GM12878 (cell line): ENCODE results near the gene CMSS1. TPM values are rescaled to one million over a fixed set of nuclear protein-coding genes. Genes with fewer than 3 reads are reported as not detected.
A peak's percentile ranks its signal among the peaks of the same experiment; 100 is the strongest.

Experiments
- ATF7 ChIP-seq: fragments of 450-650 bp; IDR thresholded peaks from 2 replicates; pipeline ENCODE4 v1.6.1; 2016; ENCODE audit warnings: low read depth, mild to moderate bottlenecking
- BHLHE40 ChIP-seq, 2 experiments: fragments of 450-650 bp in 1 of 2; IDR thresholded peaks; 2 replicates each; pipeline ENCODE4 v1.6.1; 2011 to 2017; ENCODE audit warnings: low read depth in 2 of 2, borderline replicate concordance in 1 of 2, improper control_type of control experiment in 1 of 2, low read length in 1 of 2, mild to moderate bottlenecking in 1 of 2
- DPF2 ChIP-seq: fragments of 450-650 bp; IDR thresholded peaks from 2 replicates; pipeline ENCODE4 v1.6.1; 2017; ENCODE audit warnings: mild to moderate bottlenecking
- EED ChIP-seq: sonication (generic); IDR thresholded peaks from 2 replicates; pipeline ENCODE4 v1.6.1; 2016; ENCODE audit warnings: antibody characterized with exemption, low read depth
- ETV6 ChIP-seq, 2 experiments: fragments of 450-650 bp in 1 of 2; IDR thresholded peaks in 1 of 2; conservative IDR thresholded peaks in 1 of 2; 2 replicates each; pipeline ENCODE4 v1.6.1; 2014; ENCODE audit warnings: antibody characterized with exemption in 1 of 2, borderline replicate concordance in 1 of 2, low read depth in 1 of 2, mild to moderate bottlenecking in 1 of 2, moderate library complexity in 1 of 2
- KAT2A ChIP-seq: conservative IDR thresholded peaks from 2 replicates; pipeline ENCODE4 v1.6.1; 2011; ENCODE audit warnings: low read depth, low read length; ENCODE audit not compliant: control insufficient read depth
- KDM1A ChIP-seq: fragments of 200-600 bp; sonication (generic); IDR thresholded peaks from 2 replicates; pipeline ENCODE4 v1.6.1; 2016; ENCODE audit warnings: borderline replicate concordance
- MTA2 ChIP-seq: fragments of 450-650 bp; IDR thresholded peaks from 2 replicates; pipeline ENCODE4 v1.6.1; 2016; ENCODE audit warnings: low read depth, mild to moderate bottlenecking, moderate library complexity
- MXI1 ChIP-seq: fragments of 150-350 bp; IDR thresholded peaks from 2 replicates; pipeline ENCODE4 v1.6.1; 2011; ENCODE audit warnings: low read depth, mild to moderate bottlenecking, inconsistent platforms, low read length, improper control_type of control experiment
- NBN ChIP-seq: fragments of 450-650 bp; IDR thresholded peaks from 2 replicates; pipeline ENCODE4 v1.6.1; 2016
- NFXL1 ChIP-seq: fragments of 450-650 bp; IDR thresholded peaks from 2 replicates; pipeline ENCODE4 v1.6.1; 2017; ENCODE audit warnings: antibody characterized with exemption, mild to moderate bottlenecking, borderline replicate concordance
- NRF1 ChIP-seq: conservative IDR thresholded peaks from 2 replicates; pipeline ENCODE4 v1.6.1; 2011; ENCODE audit warnings: mild to moderate bottlenecking, low read depth, low read length, improper control_type of control experiment
- PML ChIP-seq: IDR thresholded peaks from 2 replicates; pipeline ENCODE4 v1.6.1; 2012; ENCODE audit warnings: low read length, inconsistent platforms
- RUNX3 ChIP-seq: IDR thresholded peaks from 2 replicates; pipeline ENCODE4 v1.6.1; 2012; ENCODE audit warnings: low read length, inconsistent platforms
- SP1 ChIP-seq: IDR thresholded peaks from one replicate; pipeline ENCODE4 v1.6.1; 2011; ENCODE audit warnings: low read depth, low read length
- SUPT20H ChIP-seq: IDR thresholded peaks from 2 replicates; pipeline ENCODE4 v1.6.1; 2011; ENCODE audit warnings: low read depth, mild to moderate bottlenecking, low read length, moderate library complexity, borderline replicate concordance; ENCODE audit not compliant: control insufficient read depth
- TBL1XR1 ChIP-seq: IDR thresholded peaks from 2 replicates; pipeline ENCODE4 v1.6.1; 2012; ENCODE audit warnings: low read depth, low read length, improper control_type of control experiment
- TCF12 ChIP-seq: IDR thresholded peaks from 2 replicates; pipeline ENCODE4 v1.6.1; 2011; ENCODE audit warnings: low read depth, mild to moderate bottlenecking, low read length
- ZNF24 ChIP-seq: fragments of 450-650 bp; IDR thresholded peaks from 2 replicates; pipeline ENCODE4 v1.6.1; 2017; ENCODE audit warnings: antibody characterized with exemption, mild to moderate bottlenecking
- ZNF384 ChIP-seq: IDR thresholded peaks from 2 replicates; pipeline ENCODE4 v1.6.1; 2012; ENCODE audit warnings: low read depth, mild to moderate bottlenecking, low read length, improper control_type of control experiment, borderline replicate concordance
- ZNF622 ChIP-seq: fragments of 450-650 bp; IDR thresholded peaks from 2 replicates; pipeline ENCODE4 v1.6.1; 2017; ENCODE audit warnings: mild to moderate bottlenecking, inconsistent platforms
- polyA plus RNA-seq, 11 experiments: library from polyadenylated mRNA; depleted of rRNA in 4 of 11; unstranded in 6 of 11; stranded (reverse) in 5 of 11; fragments of >200 nt; fragmentation: Nextera tagmentation in 4 of 11; fragmentation: Illumina TruSeq in 1 of 11; extraction: Ambion mirVana in 4 of 11; extraction: Trizol in 1 of 11; gene quantifications; 1 replicate in 1 of 11; 2 replicates in 10 of 11; pipeline versions ENCODE4 v1.2.1 to v1.2.3, GENCODE V29; 2011 to 2016; ENCODE audit warnings: inconsistent platforms in 2 of 11, missing spikeins in 2 of 11, low read depth in 1 of 11
- total RNA-seq, 4 experiments: library from RNA; depleted of rRNA in 3 of 4; stranded (reverse); fragments of >200 nt in 3 of 4; fragmentation: Illumina TruSeq in 1 of 4; extraction: Trizol in 1 of 4; gene quantifications; 2 replicates each; pipeline versions ENCODE4 v1.2.1 to v1.2.3, GENCODE V29; 2013 to 2021
- TF ChIP-seq, protein P1 (sequence below): fragments of 450-650 bp; IDR thresholded peaks from 2 replicates; pipeline ENCODE4 v1.6.1; 2014; ENCODE audit warnings: mild to moderate bottlenecking
- TF ChIP-seq, protein P2 (sequence below): fragments of 150-350 bp; IDR thresholded peaks from 2 replicates; pipeline ENCODE4 v1.6.1; 2014; ENCODE audit warnings: mild to moderate bottlenecking, low read depth, low read length
- TF ChIP-seq, protein P3 (sequence below): fragments of 450-650 bp; formaldehyde crosslinking; IDR thresholded peaks from 2 replicates; pipeline ENCODE4 v1.4.0; 2022; ENCODE audit warnings: mild to moderate bottlenecking, moderate library complexity
- TF ChIP-seq, protein P4 (sequence below): fragments of 450-650 bp; IDR thresholded peaks from 2 replicates; pipeline ENCODE4 v1.6.1; 2017; ENCODE audit warnings: low read depth, mild to moderate bottlenecking, moderate library complexity

Gene CMSS1
- total and polyA plus RNA-seq, 10 of the 15 experiments (the other 5 are each of a cell fraction or from before 2014, with no cell fraction given) = 31.0 to 118 (median 70.1) TPM

DNA sequence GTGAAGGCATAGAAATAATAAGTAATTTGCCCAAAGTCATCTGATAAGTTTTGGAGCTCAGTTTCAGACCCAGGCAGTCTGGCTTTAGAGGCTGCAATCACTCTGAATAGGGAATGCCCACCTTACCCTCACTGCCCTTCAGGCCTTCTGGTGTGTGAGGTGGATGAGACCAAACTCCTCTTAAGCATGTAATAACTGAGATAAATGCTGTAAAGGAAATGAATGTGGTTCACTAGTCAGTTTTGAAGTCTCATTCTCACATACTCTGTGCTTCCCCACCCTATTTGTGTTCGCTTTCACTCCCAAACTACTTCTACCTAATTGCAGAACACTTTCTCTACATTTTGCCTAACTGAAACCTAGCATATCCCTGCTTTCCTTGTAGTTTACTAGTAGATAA lies 152.5 kb downstream of the CMSS1 start (continued):
- TF ChIP-seq ZNF622 = no peak
- TF ChIP-seq SP1 = no peak
- TF ChIP-seq BHLHE40 (IDR thresholded peaks at IDR 0.05; ENCODE audit: borderline replicate concordance in 1 of 2, low read depth in 2 of 2, low read length in 1 of 2) = no peak
- TF ChIP-seq NBN = no peak
- TF ChIP-seq, protein P1, sequence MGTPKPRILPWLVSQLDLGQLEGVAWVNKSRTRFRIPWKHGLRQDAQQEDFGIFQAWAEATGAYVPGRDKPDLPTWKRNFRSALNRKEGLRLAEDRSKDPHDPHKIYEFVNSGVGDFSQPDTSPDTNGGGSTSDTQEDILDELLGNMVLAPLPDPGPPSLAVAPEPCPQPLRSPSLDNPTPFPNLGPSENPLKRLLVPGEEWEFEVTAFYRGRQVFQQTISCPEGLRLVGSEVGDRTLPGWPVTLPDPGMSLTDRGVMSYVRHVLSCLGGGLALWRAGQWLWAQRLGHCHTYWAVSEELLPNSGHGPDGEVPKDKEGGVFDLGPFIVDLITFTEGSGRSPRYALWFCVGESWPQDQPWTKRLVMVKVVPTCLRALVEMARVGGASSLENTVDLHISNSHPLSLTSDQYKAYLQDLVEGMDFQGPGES = no peak
- peak; percentile 72; the same call in 1 of the 2 replicates for TF ChIP-seq EED
- TF ChIP-seq, protein P2, sequence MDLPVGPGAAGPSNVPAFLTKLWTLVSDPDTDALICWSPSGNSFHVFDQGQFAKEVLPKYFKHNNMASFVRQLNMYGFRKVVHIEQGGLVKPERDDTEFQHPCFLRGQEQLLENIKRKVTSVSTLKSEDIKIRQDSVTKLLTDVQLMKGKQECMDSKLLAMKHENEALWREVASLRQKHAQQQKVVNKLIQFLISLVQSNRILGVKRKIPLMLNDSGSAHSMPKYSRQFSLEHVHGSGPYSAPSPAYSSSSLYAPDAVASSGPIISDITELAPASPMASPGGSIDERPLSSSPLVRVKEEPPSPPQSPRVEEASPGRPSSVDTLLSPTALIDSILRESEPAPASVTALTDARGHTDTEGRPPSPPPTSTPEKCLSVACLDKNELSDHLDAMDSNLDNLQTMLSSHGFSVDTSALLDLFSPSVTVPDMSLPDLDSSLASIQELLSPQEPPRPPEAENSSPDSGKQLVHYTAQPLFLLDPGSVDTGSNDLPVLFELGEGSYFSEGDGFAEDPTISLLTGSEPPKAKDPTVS = no peak
- TF ChIP-seq DPF2 = no peak
- no peak for TF ChIP-seq PML
- TF ChIP-seq, protein P3, sequence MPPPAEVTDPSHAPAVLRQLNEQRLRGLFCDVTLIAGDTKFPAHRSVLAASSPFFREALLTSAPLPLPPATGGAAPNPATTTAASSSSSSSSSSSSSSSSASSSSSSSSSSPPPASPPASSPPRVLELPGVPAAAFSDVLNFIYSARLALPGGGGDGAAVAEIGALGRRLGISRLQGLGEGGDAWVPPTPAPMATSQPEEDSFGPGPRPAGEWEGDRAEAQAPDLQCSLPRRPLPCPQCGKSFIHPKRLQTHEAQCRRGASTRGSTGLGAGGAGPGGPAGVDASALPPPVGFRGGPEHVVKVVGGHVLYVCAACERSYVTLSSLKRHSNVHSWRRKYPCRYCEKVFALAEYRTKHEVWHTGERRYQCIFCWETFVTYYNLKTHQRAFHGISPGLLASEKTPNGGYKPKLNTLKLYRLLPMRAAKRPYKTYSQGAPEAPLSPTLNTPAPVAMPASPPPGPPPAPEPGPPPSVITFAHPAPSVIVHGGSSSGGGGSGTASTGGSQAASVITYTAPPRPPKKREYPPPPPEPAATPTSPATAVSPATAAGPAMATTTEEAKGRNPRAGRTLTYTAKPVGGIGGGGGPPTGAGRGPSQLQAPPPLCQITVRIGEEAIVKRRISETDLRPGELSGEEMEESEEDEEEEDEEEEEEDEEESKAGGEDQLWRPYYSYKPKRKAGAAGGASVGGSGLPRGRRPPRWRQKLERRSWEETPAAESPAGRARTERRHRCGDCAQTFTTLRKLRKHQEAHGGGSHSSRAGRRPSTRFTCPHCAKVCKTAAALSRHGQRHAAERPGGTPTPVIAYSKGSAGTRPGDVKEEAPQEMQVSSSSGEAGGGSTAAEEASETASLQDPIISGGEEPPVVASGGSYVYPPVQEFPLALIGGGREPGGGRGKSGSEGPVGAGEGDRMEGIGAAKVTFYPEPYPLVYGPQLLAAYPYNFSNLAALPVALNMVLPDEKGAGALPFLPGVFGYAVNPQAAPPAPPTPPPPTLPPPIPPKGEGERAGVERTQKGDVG (CRISPR knock-in tag) = no peak
- peak in 1 of 2 experiments; percentile 37; a peak in 1 of 4 replicates for TF ChIP-seq ETV6 (conservative IDR thresholded peaks at IDR 0.05 in 1 of 2, IDR thresholded peaks at IDR 0.05 in 1 of 2; ENCODE audit: borderline replicate concordance in 1 of 2, low read depth in 1 of 2)
- no peak for TF ChIP-seq TBL1XR1
- TF ChIP-seq MXI1 = no peak
- TF ChIP-seq ZNF384 = no peak
- TF ChIP-seq ATF7 = no peak
- TF ChIP-seq NFXL1 = no peak
- peak; percentile 55 for TF ChIP-seq MTA2
- no peak for TF ChIP-seq KDM1A
- TF ChIP-seq SUPT20H = no peak
- TF ChIP-seq TCF12 = no peak
- TF ChIP-seq, protein P4, sequence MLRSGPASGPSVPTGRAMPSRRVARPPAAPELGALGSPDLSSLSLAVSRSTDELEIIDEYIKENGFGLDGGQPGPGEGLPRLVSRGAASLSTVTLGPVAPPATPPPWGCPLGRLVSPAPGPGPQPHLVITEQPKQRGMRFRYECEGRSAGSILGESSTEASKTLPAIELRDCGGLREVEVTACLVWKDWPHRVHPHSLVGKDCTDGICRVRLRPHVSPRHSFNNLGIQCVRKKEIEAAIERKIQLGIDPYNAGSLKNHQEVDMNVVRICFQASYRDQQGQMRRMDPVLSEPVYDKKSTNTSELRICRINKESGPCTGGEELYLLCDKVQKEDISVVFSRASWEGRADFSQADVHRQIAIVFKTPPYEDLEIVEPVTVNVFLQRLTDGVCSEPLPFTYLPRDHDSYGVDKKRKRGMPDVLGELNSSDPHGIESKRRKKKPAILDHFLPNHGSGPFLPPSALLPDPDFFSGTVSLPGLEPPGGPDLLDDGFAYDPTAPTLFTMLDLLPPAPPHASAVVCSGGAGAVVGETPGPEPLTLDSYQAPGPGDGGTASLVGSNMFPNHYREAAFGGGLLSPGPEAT = peak; percentile 19; the same call in 1 of the 2 replicates
- TF ChIP-seq ZNF24 = peak; percentile 1; the same call in 1 of the 2 replicates
- TF ChIP-seq NRF1 = no peak
- TF ChIP-seq KAT2A = no peak
- TF ChIP-seq RUNX3 = peak; percentile 85
